Activated T-cell treated with anti-CD3 and anti-CD28 coated beads, Interleukin-2, amount 50 U/mL, for 72 hours (primary cell): ENCODE results near the gene ATG12. TPM values are rescaled to one million over a fixed set of nuclear protein-coding genes. Genes with fewer than 3 reads are reported as not detected.
"Not testable (repeated sequence)": the region's sequence is repeated elsewhere in the genome, so short reads cannot be mapped to it uniquely, and the experiment has no call there.

Source experiments
- ATAC-seq, 2 donors: fragments of 150-1000 bp; cut with Tn5 transposase; replicated peaks in 1 of 2; 2 replicates each; pipeline ENCODE4 v1.10.0; 2021; ENCODE audit warnings: moderate library complexity in 2 of 2, mild to moderate bottlenecking in 1 of 2
- DNase-seq, 2 donors: peaks; one replicate each; pipeline ENCODE4 v3.0.0; 2021 to 2022; ENCODE audit warnings: mixed read lengths in 1 of 2
- H3K27ac Mint-ChIP-seq: one replicate; pipeline ENCODE4 v1.8.0; 2022; ENCODE audit warnings: mild to moderate bottlenecking, moderate library complexity, mixed read lengths
- H3K27me3 Mint-ChIP-seq: one replicate; pipeline ENCODE4 v1.8.0; 2022; ENCODE audit warnings: low read depth, mixed read lengths
- H3K36me3 Mint-ChIP-seq, 2 donors: one replicate each; pipeline ENCODE4 v1.8.0; 2022; ENCODE audit warnings: mixed read lengths in 2 of 2, mild to moderate bottlenecking in 1 of 2; ENCODE audit not compliant: insufficient read depth in 2 of 2
- H3K4me1 Mint-ChIP-seq: one replicate; pipeline ENCODE4 v1.8.0; 2022; ENCODE audit warnings: low read depth, mixed read lengths
- H3K4me3 Mint-ChIP-seq, 2 donors: one replicate each; pipeline ENCODE4 v1.8.0; 2022; ENCODE audit warnings: mild to moderate bottlenecking in 2 of 2, mixed read lengths in 2 of 2, moderate library complexity in 2 of 2
- H3K9me3 Mint-ChIP-seq, 2 donors: one replicate each; pipeline ENCODE4 v1.8.0; 2022; ENCODE audit warnings: mixed read lengths in 2 of 2
- total RNA-seq, 2 donors: library from RNA; stranded (reverse); gene quantifications; one replicate each; pipeline ENCODE4 v1.2.3, GENCODE V29; 2022

Gene ATG12
- total RNA-seq, 2 donors from 2014 or later: 43.0 to 50.0 TPM

GRCh38 chr5:115835481-115835880 lies 5.9 kb downstream of the ATG12 start:
- peaks cover 35% of the 10 kb centered on the region for H3K4me1 Mint-ChIP-seq
- H3K4me3 Mint-ChIP-seq: no peak overlapping the region
- DNase-seq (no peak), ATAC-seq (no peak)
- H3K9me3 Mint-ChIP-seq: no peaks in the 10 kb centered on the region
- no peak overlapping the region for H3K27ac Mint-ChIP-seq
- H3K27me3 Mint-ChIP-seq: no peaks in the 10 kb centered on the region
- H3K36me3 Mint-ChIP-seq: peaks cover 14 to 31% of the 10 kb centered on the region in 2 donors

- H3K4me1 Mint-ChIP-seq: peaks cover 6% of the 10 kb centered on the region
- ATAC-seq (no peak), DNase-seq (no peak)
- H3K27ac Mint-ChIP-seq: peak overlapping the region; percentile 0
- no peaks in the 10 kb centered on the region for H3K27me3 Mint-ChIP-seq
- H3K36me3 Mint-ChIP-seq: peaks cover 16 to 34% of the 10 kb centered on the region in 2 donors
- no peak overlapping the region for H3K4me3 Mint-ChIP-seq
- peaks cover under 1 to 2% of the 10 kb centered on the region in 2 donors for H3K9me3 Mint-ChIP-seq
Observed at GRCh38 chr5:115831163-115831768, 10.1 kb downstream of the ATG12 start.

GRCh38 chr5:115829913-115830312 lies 11.5 kb downstream of the ATG12 start:
- ATAC-seq (no peak), DNase-seq (no peak)
- Mint-ChIP-seq H3K4me1 (peaks cover 6% of the 10 kb centered on the region), H3K36me3 (peaks cover 11 to 29% of the 10 kb centered on the region in 2 donors), H3K9me3 (peaks cover 3 to 7% of the 10 kb centered on the region in 2 donors), H3K4me3 (no peak overlapping the region), H3K27ac (no peak overlapping the region), H3K27me3 (peaks cover 3% of the 10 kb centered on the region)

- no peaks in the 10 kb centered on the region for H3K4me1 Mint-ChIP-seq
- H3K36me3 Mint-ChIP-seq: peaks cover 7 to 15% of the 10 kb centered on the region in 2 donors
- no peak for DNase-seq
- H3K27me3 Mint-ChIP-seq: peaks cover 28% of the 10 kb centered on the region
- H3K27ac Mint-ChIP-seq: no peak overlapping the region
- peaks cover 5 to 8% of the 10 kb centered on the region in 2 donors for H3K9me3 Mint-ChIP-seq
- H3K4me3 Mint-ChIP-seq: no peak overlapping the region
- no peak for ATAC-seq
Observed at GRCh38 chr5:115825948-115826347, 15.4 kb downstream of the ATG12 start.

GRCh38 chr5:115824983-115825382 lies 16.4 kb downstream of the ATG12 start:
- H3K4me1 Mint-ChIP-seq, H3K9me3 Mint-ChIP-seq, ATAC-seq, H3K27ac Mint-ChIP-seq, DNase-seq, H3K4me3 Mint-ChIP-seq: not testable (repeated sequence)
- peaks cover 38% of the 10 kb centered on the region for H3K27me3 Mint-ChIP-seq
- H3K36me3 Mint-ChIP-seq: peaks cover 7 to 15% of the 10 kb centered on the region in 2 donors

- H3K27me3 Mint-ChIP-seq: peaks cover 76% of the 10 kb centered on the region
- DNase-seq (no peak), ATAC-seq (no peak)
- H3K9me3 Mint-ChIP-seq: peaks cover 4 to 7% of the 10 kb centered on the region in 2 donors
- no peaks in the 10 kb centered on the region for H3K4me1 Mint-ChIP-seq
- H3K36me3 Mint-ChIP-seq: peaks cover 0 to 3% of the 10 kb centered on the region in 2 donors
- no peak overlapping the region for H3K4me3 Mint-ChIP-seq
- H3K27ac Mint-ChIP-seq: no peak overlapping the region
Observed at GRCh38 chr5:115820846-115821245, 20.5 kb downstream of the ATG12 start.

GRCh38 chr5:115818821-115819220 lies 22.5 kb downstream of the ATG12 start:
- Mint-ChIP-seq H3K9me3 (no peaks in the 10 kb centered on the region), H3K27ac (no peak overlapping the region), H3K27me3 (peaks cover 84% of the 10 kb centered on the region), H3K4me3 (no peak overlapping the region), H3K4me1 (peaks cover 19% of the 10 kb centered on the region), H3K36me3 (no peaks in the 10 kb centered on the region)
- ATAC-seq (no peak), DNase-seq (no peak)

GRCh38 chr5:115817386-115817785 lies 24.0 kb downstream of the ATG12 start:
- H3K27ac Mint-ChIP-seq: no peak overlapping the region
- H3K4me1 Mint-ChIP-seq: peaks cover 23% of the 10 kb centered on the region
- H3K27me3 Mint-ChIP-seq: peaks cover 87% of the 10 kb centered on the region
- H3K4me3 Mint-ChIP-seq: no peak overlapping the region
- H3K36me3 Mint-ChIP-seq: no peaks in the 10 kb centered on the region
- no peaks in the 10 kb centered on the region for H3K9me3 Mint-ChIP-seq
- DNase-seq (no peak), ATAC-seq (no peak)

GRCh38 chr5:115816226-115817081 lies 24.9 kb downstream of the ATG12 start, which contains the start of gene CDO1:
Gene CDO1, minus strand, starts transcription at chr5:115816659. Its CDS starts 262 bp downstream, at chr5:115816397.
- peak within 1 kb of the TSS; percentile 81 to 87 for H3K4me3 Mint-ChIP-seq
- no peak within 1 kb of the TSS for H3K27ac Mint-ChIP-seq
- H3K4me1 Mint-ChIP-seq: peaks cover 23% of the 10 kb centered on the region
- DNase-seq (peak; percentile 32 to 55), ATAC-seq (peak; percentile 72 to 73)
- H3K9me3 Mint-ChIP-seq: no peaks in the 10 kb centered on the region
- peaks cover 85% of the 10 kb centered on the region for H3K27me3 Mint-ChIP-seq
- no peaks in the 10 kb centered on the region for H3K36me3 Mint-ChIP-seq

GRCh38 chr5:115815693-115816225 lies 25.6 kb downstream of the ATG12 start:
- peak overlapping the region; percentile 81 to 87 for H3K4me3 Mint-ChIP-seq
- peaks cover 27% of the 10 kb centered on the region for H3K4me1 Mint-ChIP-seq
- peak; percentile 27 to 48 for ATAC-seq
- H3K36me3 Mint-ChIP-seq: no peaks in the 10 kb centered on the region
- peak in 1 of 2 donors; percentile 7 for DNase-seq
- peaks cover 85% of the 10 kb centered on the region for H3K27me3 Mint-ChIP-seq
- H3K9me3 Mint-ChIP-seq: no peaks in the 10 kb centered on the region
- no peak overlapping the region for H3K27ac Mint-ChIP-seq

GRCh38 chr5:115815006-115815692 lies 26.2 kb downstream of the ATG12 start:
- Mint-ChIP-seq H3K27me3 (peaks cover 81% of the 10 kb centered on the region), H3K27ac (no peak overlapping the region), H3K36me3 (no peaks in the 10 kb centered on the region), H3K9me3 (no peaks in the 10 kb centered on the region), H3K4me3 (peak overlapping the region; percentile 79 to 81), H3K4me1 (peaks cover 28% of the 10 kb centered on the region)
- DNase-seq (peak in 1 of 2 donors; percentile 10), ATAC-seq (peak in 1 of 2 donors; percentile 38)

GRCh38 chr5:115813719-115814118 lies 27.6 kb downstream of the ATG12 start:
- Mint-ChIP-seq H3K4me1 (peaks cover 28% of the 10 kb centered on the region), H3K9me3 (no peaks in the 10 kb centered on the region), H3K4me3 (no peak overlapping the region), H3K27me3 (peaks cover 73% of the 10 kb centered on the region), H3K36me3 (no peaks in the 10 kb centered on the region), H3K27ac (no peak overlapping the region)
- DNase-seq (peak; percentile 26 to 29), ATAC-seq (peak; percentile 26 to 55)

GRCh38 chr5:115812372-115812771 lies 29.0 kb downstream of the ATG12 start:
- Mint-ChIP-seq H3K4me3 (no peak overlapping the region), H3K27ac (no peak overlapping the region), H3K4me1 (peaks cover 32% of the 10 kb centered on the region), H3K27me3 (peaks cover 59% of the 10 kb centered on the region), H3K36me3 (no peaks in the 10 kb centered on the region), H3K9me3 (no peaks in the 10 kb centered on the region)
- no peak for ATAC-seq
- DNase-seq: no peak
